Uterus (tissue), 2 donors: Measurements from ENCODE around the gene DGUOK.

Experiments used
- CTCF ChIP-seq, 4 experiments: fragments of 200-600 bp in 2 of 4; fragments of 450-650 bp in 2 of 4; sonication (generic) in 2 of 4; IDR thresholded peaks; one replicate each; pipeline ENCODE4 v1.5.1; 2016 to 2019; ENCODE audit warnings: antibody characterized with exemption in 4 of 4, mild to moderate bottlenecking in 2 of 4, moderate library complexity in 1 of 4
- POLR2A ChIP-seq, 2 donors: fragments of 450-650 bp; IDR thresholded peaks; one replicate each; pipeline ENCODE4 v1.6.1; 2016; ENCODE audit warnings: antibody characterized with exemption in 2 of 2, mild to moderate bottlenecking in 1 of 2, moderate library complexity in 1 of 2

GRCh38 chr2:73979686-73980085 lies 53.0 kb downstream of the DGUOK start:
- no peak for TF ChIP-seq CTCF (IDR thresholded peaks at IDR 0.05)
- TF ChIP-seq POLR2A (IDR thresholded peaks at IDR 0.05), result no peak
